Peyer's patch (tissue), 4 donors: ENCODE measurements around the gene ABHD12. TPM values are rescaled to one million over a fixed set of nuclear protein-coding genes. Genes with fewer than 3 reads are reported as not detected.

Experiments
- DNase-seq, 3 donors: peaks; one replicate each; pipeline ENCODE4 v3.0.0-alpha.2; 2017 to 2019
- H3K27ac ChIP-seq, 4 donors: fragments of 200-600 bp; sonication (generic); one replicate each; pipeline ENCODE4 v1.5.1; 2016 to 2019
- H3K27me3 ChIP-seq, 2 donors: fragments of 200-600 bp; sonication (generic); one replicate each; pipeline ENCODE4 v1.5.1; 2019
- H3K36me3 ChIP-seq, 3 donors: fragments of 200-600 bp; sonication (generic); one replicate each; pipeline ENCODE4 v1.5.1; 2016 to 2019
- H3K4me1 ChIP-seq, 4 donors: fragments of 200-600 bp; sonication (generic); one replicate each; pipeline ENCODE4 v1.5.1; 2016 to 2019
- H3K4me3 ChIP-seq, 4 donors: fragments of 200-600 bp; sonication (generic); 1 replicate in 3 of 4; 2 replicates in 1 of 4; pipeline ENCODE4 v1.5.1; 2016 to 2019; ENCODE audit warnings: mild to moderate bottlenecking in 1 of 4
- H3K9me3 ChIP-seq, 4 donors: fragments of 200-600 bp; sonication (generic); one replicate each; pipeline ENCODE4 v1.5.1; 2016 to 2019; ENCODE audit warnings: mild to moderate bottlenecking in 1 of 4
- CTCF ChIP-seq, 6 experiments: fragments of 450-650 bp in 4 of 6; fragments of 200-600 bp in 2 of 6; sonication (generic) in 1 of 6; IDR thresholded peaks; one replicate each; pipeline ENCODE4 v1.5.1; 2017 to 2019; ENCODE audit warnings: antibody characterized with exemption in 6 of 6, mild to moderate bottlenecking in 3 of 6, moderate library complexity in 1 of 6
- POLR2A ChIP-seq, 2 donors: fragments of 450-650 bp; IDR thresholded peaks; one replicate each; pipeline ENCODE4 v1.5.1; 2017; ENCODE audit warnings: antibody characterized with exemption in 2 of 2, mild to moderate bottlenecking in 2 of 2, moderate library complexity in 2 of 2
- total RNA-seq, 4 donors: library from RNA; depleted of rRNA; stranded (reverse); fragments of >200 nt; gene quantifications; one replicate each; pipeline ENCODE4 v1.1.0, GENCODE V29; 2016

The ABHD12 gene
- total RNA-seq, 4 donors from 2014 or later = 46.2 to 95.4 (median 73.5) TPM

- TF ChIP-seq POLR2A (IDR thresholded peaks at IDR 0.05) = no peak
- TF ChIP-seq CTCF (IDR thresholded peaks at IDR 0.05) = no peak
- no peak overlapping the region for H3K27ac ChIP-seq
- no peaks in the 10 kb centered on the region for H3K9me3 ChIP-seq
- peaks cover 0 to 34% (median 0%) of the 10 kb centered on the region in 3 donors for H3K36me3 ChIP-seq
- peaks cover 4 to 24% (median 6%) of the 10 kb centered on the region in 4 donors for H3K4me1 ChIP-seq
- no peaks in the 10 kb centered on the region for H3K27me3 ChIP-seq
- no peak overlapping the region for H3K4me3 ChIP-seq
- DNase-seq = peak in 1 of 3 donors; percentile 33
Measured at GRCh38 chr20:25320035-25320800, 70.4 kb downstream of the ABHD12 start.

GRCh38 chr20:25319241-25320034, 71.2 kb downstream of the ABHD12 start:
- TF ChIP-seq CTCF (IDR thresholded peaks at IDR 0.05) = no peak
- TF ChIP-seq POLR2A (IDR thresholded peaks at IDR 0.05) = no peak
- DNase-seq = peak in 1 of 3 donors; percentile 41
- Histone ChIP-seq H3K9me3 (no peaks in the 10 kb centered on the region), H3K27ac (peak overlapping the region; percentile 27 to 63 (median 46)), H3K4me3 (no peak overlapping the region), H3K27me3 (no peaks in the 10 kb centered on the region), H3K4me1 (peaks cover 4 to 24% (median 6%) of the 10 kb centered on the region in 4 donors), H3K36me3 (peaks cover 0 to 34% (median 0%) of the 10 kb centered on the region in 3 donors)

- no peaks in the 10 kb centered on the region for H3K9me3 ChIP-seq
- TF ChIP-seq POLR2A (IDR thresholded peaks at IDR 0.05) (no peak), CTCF (IDR thresholded peaks at IDR 0.05) (no peak)
- DNase-seq = peak in 1 of 3 donors; percentile 64
- no peak overlapping the region for H3K4me3 ChIP-seq
- H3K4me1 ChIP-seq = peaks cover 4 to 20% (median 6%) of the 10 kb centered on the region in 4 donors
- H3K27me3 ChIP-seq = no peaks in the 10 kb centered on the region
- peak overlapping the region; percentile 27 to 63 (median 46) for H3K27ac ChIP-seq
- H3K36me3 ChIP-seq = peaks cover 0 to 38% (median 0%) of the 10 kb centered on the region in 3 donors
Measured at GRCh38 chr20:25318471-25319240, 72.0 kb downstream of the ABHD12 start.

- Histone ChIP-seq H3K4me1 (peaks cover 0 to 9% (median 5%) of the 10 kb centered on the region in 4 donors), H3K27ac (no peak overlapping the region), H3K4me3 (no peak overlapping the region), H3K36me3 (peaks cover 0 to 36% (median 0%) of the 10 kb centered on the region in 3 donors), H3K27me3 (no peaks in the 10 kb centered on the region), H3K9me3 (no peaks in the 10 kb centered on the region)
- TF ChIP-seq CTCF (IDR thresholded peaks at IDR 0.05) = no peak
- TF ChIP-seq POLR2A (IDR thresholded peaks at IDR 0.05) = no peak
- peak; percentile 10 to 44 (median 39) for DNase-seq
Measured at GRCh38 chr20:25317351-25318075, 73.1 kb downstream of the ABHD12 start.
